COLO668 (cell line): ENCODE data around the gene RALB.

Experiments
- DNase-seq: peaks from one replicate; lab custom pipeline; 2025; ENCODE audit not compliant: unreplicated experiment; lab: John Stamatoyannopoulos, UW

Gene RALB

DNA sequence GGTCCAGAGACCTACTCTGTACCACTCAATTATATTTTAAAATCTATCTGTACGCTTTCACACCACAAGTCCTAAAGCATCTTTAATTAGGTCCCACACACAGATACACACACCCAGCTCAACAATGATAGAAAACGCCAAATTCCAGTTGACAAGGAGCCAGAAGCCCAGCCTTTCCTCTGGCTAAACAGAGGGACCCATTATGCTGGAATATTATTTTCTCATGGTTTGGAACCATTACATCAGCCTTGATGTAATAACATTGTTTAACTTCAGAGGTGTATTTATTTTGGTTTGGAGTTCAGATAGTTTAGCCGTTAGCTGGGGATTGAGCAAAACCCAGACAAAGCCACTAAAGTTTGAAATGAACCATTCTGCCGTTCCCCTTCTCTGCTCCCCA lies 79.3 kb downstream of the RALB start:
- no peak for DNase-seq

DNA sequence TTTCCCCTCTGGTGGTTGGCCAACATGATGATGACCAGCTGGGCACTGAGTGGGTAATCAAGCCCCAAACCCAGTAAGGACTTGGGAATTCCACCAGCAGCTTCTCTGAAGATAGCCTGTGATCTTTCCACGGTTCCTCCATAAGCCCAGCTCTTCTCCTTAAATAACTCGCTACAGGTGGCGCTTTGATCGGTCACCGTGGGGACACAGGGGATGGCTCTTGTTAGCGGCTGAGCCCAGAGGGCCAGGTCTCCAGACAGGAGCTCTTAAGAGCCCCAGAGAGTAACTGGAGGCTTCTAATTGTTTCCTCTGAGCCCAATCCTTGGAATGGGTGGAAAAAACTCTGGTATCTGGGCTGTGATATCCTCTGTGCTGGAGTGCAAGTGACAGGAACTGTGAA lies 79.7 kb downstream of the RALB start:
- DNase-seq: no peak

- no peak for DNase-seq
Measured at GRCh38 chr2:120334068-120334467, 81.4 kb downstream of the RALB start.

DNA sequence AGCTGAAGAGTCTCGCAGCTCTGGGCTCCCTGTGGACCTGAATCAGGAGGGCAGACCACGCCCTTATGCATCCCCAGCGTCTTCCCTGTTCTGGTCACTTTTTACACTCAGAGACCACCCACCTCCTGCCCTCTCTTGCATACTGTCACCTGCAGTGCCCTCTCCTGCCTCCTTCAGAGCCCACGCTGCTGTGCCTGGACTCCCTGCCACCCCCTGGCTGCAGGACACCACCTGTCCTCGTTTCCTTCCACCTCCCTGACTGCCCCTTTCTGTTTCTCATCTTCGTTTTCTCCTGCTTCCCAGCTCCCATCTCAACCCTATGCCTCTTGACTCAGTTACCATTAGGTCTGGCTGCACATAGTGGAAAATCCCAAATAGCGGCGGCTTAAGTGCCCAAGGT lies 84.1 kb downstream of the RALB start:
- no peak for DNase-seq

- DNase-seq: no peak
Measured at GRCh38 chr2:120338015-120338414, 85.4 kb downstream of the RALB start.

DNA sequence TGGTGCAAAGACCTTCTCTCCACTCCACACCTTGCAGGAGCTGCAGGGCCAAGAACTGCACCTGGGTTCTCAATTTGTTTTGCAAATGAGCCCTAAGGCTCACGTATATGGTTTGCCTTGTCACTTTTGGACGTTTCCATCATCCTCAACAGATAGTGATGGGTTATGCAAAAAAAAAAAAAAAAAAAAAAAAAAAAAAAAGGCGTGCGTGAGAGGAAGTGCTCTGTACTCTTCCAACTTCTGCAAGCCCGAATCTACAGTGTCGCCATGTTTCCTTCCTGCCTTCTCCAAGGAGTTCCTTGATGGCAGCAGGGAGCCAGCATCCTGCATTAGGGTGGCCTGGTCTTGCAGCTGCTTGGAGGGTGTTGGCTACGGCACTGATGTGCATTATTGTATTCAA lies 89.3 kb downstream of the RALB start:
- DNase-seq: no peak

- no peak for DNase-seq
Measured at GRCh38 chr2:120342446-120342845, 89.8 kb downstream of the RALB start.

DNA sequence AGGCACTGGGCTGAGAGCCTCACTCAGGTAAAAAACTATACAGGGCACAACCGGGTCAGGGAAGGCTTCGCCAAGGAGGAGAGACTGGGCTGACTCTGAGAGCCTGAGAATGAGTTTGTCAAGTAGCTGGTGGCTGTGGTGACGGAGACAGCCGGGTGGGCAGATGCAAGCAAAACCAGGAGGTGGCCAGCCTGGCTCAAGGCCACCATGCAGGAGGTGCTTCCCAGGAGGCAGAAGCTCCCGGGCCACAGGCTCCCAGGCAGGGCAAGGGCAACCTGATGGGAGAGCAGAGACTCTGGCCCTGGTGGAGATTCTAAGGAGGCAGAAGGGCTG lies 90.4 kb downstream of the RALB start:
- DNase-seq: no peak

DNA sequence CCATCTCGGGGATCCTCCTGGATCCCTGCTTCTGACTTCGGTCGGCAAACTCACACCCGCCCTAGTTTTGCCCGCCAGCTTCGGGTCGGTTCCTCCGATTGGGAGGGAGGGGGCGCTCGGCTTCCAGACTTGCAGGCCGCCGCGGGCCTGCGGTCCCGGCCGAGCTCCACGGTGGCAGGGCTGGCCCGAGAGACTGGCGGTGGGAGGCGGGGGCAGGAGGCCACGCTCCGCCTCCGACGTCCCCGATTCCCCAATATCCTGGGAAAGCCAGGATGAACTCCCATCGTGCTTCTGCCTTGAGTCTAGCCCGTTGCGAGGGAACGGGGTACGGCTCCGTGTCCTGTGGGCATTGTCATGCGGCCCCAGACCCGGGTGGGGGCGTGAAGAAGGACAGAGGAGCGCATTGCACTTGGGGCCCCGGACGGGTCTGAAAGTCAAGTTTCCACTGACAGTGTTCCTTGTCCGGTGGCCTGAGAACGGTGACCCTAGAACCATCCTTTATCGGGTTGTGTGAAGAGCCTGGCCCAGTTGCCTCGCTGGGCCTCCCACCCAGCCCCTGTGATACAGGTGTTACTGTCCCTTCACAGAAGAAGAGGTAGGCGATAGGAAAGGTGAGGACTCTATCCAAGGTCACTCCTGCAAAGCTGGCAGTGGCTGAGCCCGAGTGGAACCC lies 90.9 kb downstream of the RALB start:
- peak; percentile 89 for DNase-seq
